ENCODE measurements around the gene ADRA2B.

The ADRA2B gene

GRCh38 chr2:96138179-96139145, 22.1 kb upstream of the ADRA2B start, which contains the start of gene ASTL:
Gene ASTL, minus strand, starts transcription at chr2:96138502. Its CDS starts 66 bp downstream, at chr2:96138436.
- H3K4me3 ChIP-seq (ENCODE audit: low read length): no peak within 1 kb of the TSS

GRCh38 chr2:96137321-96138178, 21.2 kb upstream of the ADRA2B start:
- Histone ChIP-seq H3K4me1 (ENCODE audit: control insufficient read depth, insufficient read depth, low read length) (no peaks in the 10 kb centered on the region), H3K27me3 (ENCODE audit: control insufficient read depth, insufficient read depth, low read length) (peaks cover 3% of the 10 kb centered on the region), H3K4me3 (ENCODE audit: low read length) (no peak overlapping the region), H3K36me3 (ENCODE audit: control insufficient read depth, insufficient read depth, low read length) (no peaks in the 10 kb centered on the region), H3K27ac (ENCODE audit: low read depth, low read length) (no peak overlapping the region), H3K9ac (ENCODE audit: low read length) (no peak overlapping the region)

More at GRCh38 chr2:96138179-96139145, 22.1 kb upstream of the ADRA2B start, which contains the start of gene ASTL:
- no peaks in the 10 kb centered on the region for H3K4me1 ChIP-seq (ENCODE audit: control insufficient read depth, insufficient read depth, low read length)
- H3K36me3 ChIP-seq (ENCODE audit: control insufficient read depth, insufficient read depth, low read length): no peaks in the 10 kb centered on the region
- peaks cover 3% of the 10 kb centered on the region for H3K27me3 ChIP-seq (ENCODE audit: control insufficient read depth, insufficient read depth, low read length)
- no peak within 1 kb of the TSS for H3K27ac ChIP-seq (ENCODE audit: low read depth, low read length)
- H3K9ac ChIP-seq (ENCODE audit: low read length): no peak within 1 kb of the TSS

GRCh38 chr2:96136129-96136720, 19.9 kb upstream of the ADRA2B start:
- Histone ChIP-seq H3K27me3 (ENCODE audit: control insufficient read depth, insufficient read depth, low read length) (peaks cover 3% of the 10 kb centered on the region), H3K4me3 (ENCODE audit: low read length) (no peak overlapping the region), H3K36me3 (ENCODE audit: control insufficient read depth, insufficient read depth, low read length) (no peaks in the 10 kb centered on the region), H3K27ac (ENCODE audit: low read depth, low read length) (no peak overlapping the region), H3K9ac (ENCODE audit: low read length) (no peak overlapping the region), H3K4me1 (ENCODE audit: control insufficient read depth, insufficient read depth, low read length) (no peaks in the 10 kb centered on the region)

GRCh38 chr2:96135621-96136020, 19.2 kb upstream of the ADRA2B start:
- Histone ChIP-seq H3K27me3 (ENCODE audit: control insufficient read depth, insufficient read depth, low read length) (peaks cover 3% of the 10 kb centered on the region), H3K9ac (ENCODE audit: low read length) (no peak overlapping the region), H3K36me3 (ENCODE audit: control insufficient read depth, insufficient read depth, low read length) (no peaks in the 10 kb centered on the region), H3K4me3 (ENCODE audit: low read length) (no peak overlapping the region), H3K27ac (ENCODE audit: low read depth, low read length) (no peak overlapping the region), H3K4me1 (ENCODE audit: control insufficient read depth, insufficient read depth, low read length) (no peaks in the 10 kb centered on the region)

DNA sequence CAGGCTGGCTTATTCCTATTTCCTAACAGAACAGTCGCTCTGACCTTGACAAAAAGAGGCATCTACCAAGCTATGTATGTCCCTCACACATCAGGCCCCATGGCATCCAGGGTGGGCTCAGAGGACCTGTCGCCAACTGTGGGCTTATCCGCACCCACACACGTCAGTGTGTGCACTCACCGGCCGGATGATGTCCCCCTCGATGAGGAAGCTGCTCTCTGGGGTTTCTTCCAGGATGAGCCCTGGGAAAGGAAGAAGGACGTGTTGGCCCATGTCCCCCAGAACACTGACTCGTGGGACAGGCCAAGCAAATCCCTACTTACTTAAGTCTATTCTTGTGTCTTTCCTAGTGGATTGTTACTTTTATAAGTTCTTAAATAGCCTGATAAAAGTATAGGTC, 18.8 kb upstream of the ADRA2B start:
- Histone ChIP-seq H3K27ac (ENCODE audit: low read depth, low read length) (no peak overlapping the region), H3K27me3 (ENCODE audit: control insufficient read depth, insufficient read depth, low read length) (peaks cover 3% of the 10 kb centered on the region), H3K36me3 (ENCODE audit: control insufficient read depth, insufficient read depth, low read length) (no peaks in the 10 kb centered on the region), H3K4me3 (ENCODE audit: low read length) (no peak overlapping the region), H3K9ac (ENCODE audit: low read length) (no peak overlapping the region), H3K4me1 (ENCODE audit: control insufficient read depth, insufficient read depth, low read length) (no peaks in the 10 kb centered on the region)

DNA sequence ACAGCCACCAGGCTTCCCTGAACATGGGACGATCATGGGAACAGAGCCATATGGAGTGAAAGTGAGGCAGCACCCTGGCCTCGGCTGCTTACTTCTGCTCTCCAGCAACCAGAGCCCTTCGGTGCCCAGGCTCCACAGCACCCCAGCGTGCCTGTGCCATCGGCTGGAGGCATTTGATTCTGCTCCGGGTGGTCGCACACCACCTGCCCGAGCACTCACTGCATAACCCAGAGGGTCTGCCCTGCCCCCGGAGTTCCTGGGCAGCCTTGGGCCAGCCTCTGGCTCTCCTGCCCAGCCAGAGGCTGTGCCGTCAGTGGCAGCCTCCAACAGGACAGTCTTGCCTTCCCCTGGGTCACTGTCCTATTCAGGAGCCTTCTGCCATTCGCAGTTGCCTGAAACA, 18.1 kb upstream of the ADRA2B start:
- no peak overlapping the region for H3K27ac ChIP-seq (ENCODE audit: low read depth, low read length)
- H3K36me3 ChIP-seq (ENCODE audit: control insufficient read depth, insufficient read depth, low read length): no peaks in the 10 kb centered on the region
- H3K4me3 ChIP-seq (ENCODE audit: low read length): no peak overlapping the region
- peaks cover 3% of the 10 kb centered on the region for H3K27me3 ChIP-seq (ENCODE audit: control insufficient read depth, insufficient read depth, low read length)
- no peak overlapping the region for H3K9ac ChIP-seq (ENCODE audit: low read length)
- H3K4me1 ChIP-seq (ENCODE audit: control insufficient read depth, insufficient read depth, low read length): no peaks in the 10 kb centered on the region

DNA sequence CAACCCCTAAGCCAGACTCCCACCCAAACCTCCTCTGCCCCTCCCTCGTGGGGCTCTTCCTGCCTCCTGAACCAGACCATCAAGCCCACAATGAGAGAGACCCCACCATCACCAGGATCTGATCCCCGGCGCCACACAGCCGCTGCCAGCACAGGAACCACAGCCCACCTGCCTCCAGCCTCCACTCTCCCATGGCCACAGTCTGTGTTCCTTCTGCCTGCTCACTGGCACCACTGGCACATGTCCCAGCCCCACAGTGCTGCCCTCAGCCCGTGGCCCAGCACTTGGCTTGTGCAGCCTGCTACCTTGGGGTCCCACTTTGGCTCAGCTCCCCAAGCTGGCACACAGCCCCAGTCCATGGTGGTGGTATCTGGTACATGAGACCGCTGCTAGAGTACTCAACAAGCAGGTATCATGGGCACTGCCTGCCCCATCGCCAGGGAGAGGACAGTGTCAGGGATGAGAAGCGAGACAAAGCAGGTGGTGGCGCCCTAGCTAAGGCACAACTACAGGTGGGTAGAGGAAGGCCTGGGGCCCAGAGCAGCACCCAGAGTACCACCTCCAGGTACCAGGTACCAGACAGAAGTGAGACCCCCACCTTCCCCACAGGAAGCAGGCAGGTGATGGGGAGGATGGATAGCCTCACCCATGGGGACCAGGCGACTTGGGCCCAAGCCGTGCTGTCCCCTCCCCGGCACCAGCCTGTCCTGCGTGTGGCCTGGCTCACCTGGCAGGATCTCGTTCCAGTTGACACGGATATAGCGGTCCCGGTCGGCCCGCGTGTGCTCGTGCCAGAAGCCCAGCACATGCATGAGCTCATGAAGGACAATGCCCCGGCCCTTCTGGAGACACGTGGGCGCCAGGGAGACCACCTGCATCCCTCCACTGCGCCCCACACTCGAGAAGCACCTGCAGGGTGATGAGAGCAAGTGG, 15.7 kb upstream of the ADRA2B start:
- Histone ChIP-seq H3K4me1 (ENCODE audit: control insufficient read depth, insufficient read depth, low read length) (no peaks in the 10 kb centered on the region), H3K36me3 (ENCODE audit: control insufficient read depth, insufficient read depth, low read length) (no peaks in the 10 kb centered on the region), H3K9ac (ENCODE audit: low read length) (no peak overlapping the region), H3K27ac (ENCODE audit: low read depth, low read length) (no peak overlapping the region), H3K27me3 (ENCODE audit: control insufficient read depth, insufficient read depth, low read length) (peaks cover 3% of the 10 kb centered on the region), H3K4me3 (ENCODE audit: low read length) (no peak overlapping the region)

DNA sequence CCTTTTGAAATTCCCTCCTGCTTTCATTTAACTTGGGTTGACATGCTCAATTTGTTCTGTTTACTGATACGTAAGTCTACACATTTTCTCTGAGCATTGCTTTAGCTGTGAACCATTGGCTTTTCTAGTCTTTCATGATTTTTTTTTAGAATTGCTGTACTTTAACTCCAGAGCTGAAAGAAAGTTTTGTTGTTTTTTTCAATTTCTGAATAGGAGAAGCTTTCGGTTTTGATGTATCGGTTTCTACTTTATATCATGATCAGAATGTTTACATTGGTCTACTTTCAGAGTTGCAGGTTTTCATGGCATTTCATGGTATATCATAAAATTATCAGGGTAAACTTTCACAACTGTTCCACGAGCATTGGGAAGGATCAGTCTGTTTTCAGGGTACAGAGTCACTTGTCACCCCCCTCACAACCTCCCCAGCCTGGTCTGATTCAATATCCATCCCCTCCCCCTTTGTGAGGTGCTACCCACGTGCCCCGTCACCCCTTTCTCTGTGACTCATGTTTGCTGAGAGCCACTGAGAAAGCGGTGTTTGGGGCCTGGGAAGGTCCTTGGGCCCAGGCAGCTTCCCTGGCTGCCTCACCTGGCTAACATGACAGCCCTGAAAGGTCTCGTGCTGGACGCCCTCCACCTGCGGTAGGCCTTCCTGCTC, 14.9 kb upstream of the ADRA2B start:
- Histone ChIP-seq H3K9ac (ENCODE audit: low read length) (no peak overlapping the region), H3K4me3 (ENCODE audit: low read length) (no peak overlapping the region)

GRCh38 chr2:96130483-96130882, 14.1 kb upstream of the ADRA2B start:
- no peak overlapping the region for H3K27ac ChIP-seq (ENCODE audit: low read depth, low read length)
- peaks cover 3% of the 10 kb centered on the region for H3K27me3 ChIP-seq (ENCODE audit: control insufficient read depth, insufficient read depth, low read length)
- no peaks in the 10 kb centered on the region for H3K4me1 ChIP-seq (ENCODE audit: control insufficient read depth, insufficient read depth, low read length)
- no peak overlapping the region for H3K4me3 ChIP-seq (ENCODE audit: low read length)
- no peaks in the 10 kb centered on the region for H3K36me3 ChIP-seq (ENCODE audit: control insufficient read depth, insufficient read depth, low read length)
- H3K9ac ChIP-seq (ENCODE audit: low read length): no peak overlapping the region

More for the DNA sequence above, 14.9 kb upstream of the ADRA2B start:
- Histone ChIP-seq H3K27ac (ENCODE audit: low read depth, low read length) (no peak overlapping the region), H3K36me3 (ENCODE audit: control insufficient read depth, insufficient read depth, low read length) (no peaks in the 10 kb centered on the region), H3K27me3 (ENCODE audit: control insufficient read depth, insufficient read depth, low read length) (peaks cover 3% of the 10 kb centered on the region), H3K4me1 (ENCODE audit: control insufficient read depth, insufficient read depth, low read length) (no peaks in the 10 kb centered on the region)

GRCh38 chr2:96129528-96130120, 13.3 kb upstream of the ADRA2B start:
- Histone ChIP-seq H3K27ac (ENCODE audit: low read depth, low read length) (no peak overlapping the region), H3K4me3 (ENCODE audit: low read length) (no peak overlapping the region), H3K27me3 (ENCODE audit: control insufficient read depth, insufficient read depth, low read length) (no peaks in the 10 kb centered on the region), H3K36me3 (ENCODE audit: control insufficient read depth, insufficient read depth, low read length) (no peaks in the 10 kb centered on the region), H3K4me1 (ENCODE audit: control insufficient read depth, insufficient read depth, low read length) (no peaks in the 10 kb centered on the region), H3K9ac (ENCODE audit: low read length) (no peak overlapping the region)

DNA sequence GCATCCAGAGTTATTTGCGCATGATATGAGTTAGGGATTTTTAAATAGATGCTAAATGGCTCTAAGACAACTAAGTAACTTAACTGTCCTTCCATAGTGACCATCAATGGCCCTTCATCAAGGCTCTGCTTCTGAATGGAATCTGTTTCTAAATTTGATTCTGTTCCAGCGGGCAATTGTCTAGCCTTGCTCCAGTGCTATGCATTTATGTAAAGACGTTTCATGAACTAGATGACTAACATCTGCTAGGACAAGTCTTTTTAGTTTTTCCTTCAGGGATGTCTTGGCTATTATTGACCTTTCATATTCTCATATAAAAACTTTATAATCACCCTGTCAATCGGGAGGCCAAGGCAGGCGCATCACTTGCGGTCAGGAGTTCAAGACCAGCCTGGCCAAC, 12.1 kb upstream of the ADRA2B start:
- Histone ChIP-seq H3K36me3 (ENCODE audit: control insufficient read depth, insufficient read depth, low read length) (no peaks in the 10 kb centered on the region), H3K4me3 (ENCODE audit: low read length) (no peak overlapping the region), H3K4me1 (ENCODE audit: control insufficient read depth, insufficient read depth, low read length) (no peaks in the 10 kb centered on the region), H3K27ac (ENCODE audit: low read depth, low read length) (no peak overlapping the region), H3K9ac (ENCODE audit: low read length) (no peak overlapping the region), H3K27me3 (ENCODE audit: control insufficient read depth, insufficient read depth, low read length) (no peaks in the 10 kb centered on the region)
